ENCODE measurements around the gene HOXD4. TPM values are rescaled to one million over a fixed set of nuclear protein-coding genes. Genes with fewer than 3 reads are reported as not detected.

HOXD4 gene
- total RNA-seq, 1 experiment from 2014 or later: not detected

GRCh38 chr2:176156807-176157498 lies 5.6 kb downstream of the HOXD4 start, which contains the start of gene HOXD3:
TSS of gene HOXD3 (plus strand) at chr2:176157307. CDS start at chr2:176169115, 11,808 bp downstream.
- no peak for DNase-seq (ENCODE audit: low read depth)

GRCh38 chr2:176157499-176158185 lies 6.3 kb downstream of the HOXD4 start:
- no peak for DNase-seq (ENCODE audit: low read depth)

- DNase-seq (ENCODE audit: low read depth): no peak
Observed at GRCh38 chr2:176158186-176158591, 6.8 kb downstream of the HOXD4 start.

GRCh38 chr2:176158855-176159662 lies 7.7 kb downstream of the HOXD4 start:
- no peak for DNase-seq (ENCODE audit: low read depth)

GRCh38 chr2:176159663-176160250 lies 8.4 kb downstream of the HOXD4 start:
- no peak for DNase-seq (ENCODE audit: low read depth)

GRCh38 chr2:176160251-176160985 lies 9.1 kb downstream of the HOXD4 start:
- no peak for DNase-seq (ENCODE audit: low read depth)

GRCh38 chr2:176160986-176161824 lies 9.9 kb downstream of the HOXD4 start:
- no peak for DNase-seq (ENCODE audit: low read depth)

- DNase-seq (ENCODE audit: low read depth): no peak
Observed at GRCh38 chr2:176161825-176162626, 10.7 kb downstream of the HOXD4 start.

- no peak for DNase-seq (ENCODE audit: low read depth)
Observed at GRCh38 chr2:176162911-176163671, 11.7 kb downstream of the HOXD4 start.

- DNase-seq (ENCODE audit: low read depth): no peak
Observed at GRCh38 chr2:176163672-176164056, 12.3 kb downstream of the HOXD4 start.

GRCh38 chr2:176164201-176164600 lies 12.9 kb downstream of the HOXD4 start:
- DNase-seq (ENCODE audit: low read depth): no peak

GRCh38 chr2:176164611-176165369 lies 13.4 kb downstream of the HOXD4 start:
- no peak for DNase-seq (ENCODE audit: low read depth)

GRCh38 chr2:176165370-176166050 lies 14.2 kb downstream of the HOXD4 start:
- DNase-seq (ENCODE audit: low read depth): no peak

GRCh38 chr2:176166272-176166671 lies 14.9 kb downstream of the HOXD4 start:
- no peak for DNase-seq (ENCODE audit: low read depth)

GRCh38 chr2:176167398-176167797 lies 16.0 kb downstream of the HOXD4 start:
- no peak for DNase-seq (ENCODE audit: low read depth)

- no peak for DNase-seq (ENCODE audit: low read depth)
Observed at GRCh38 chr2:176169181-176169580, 17.8 kb downstream of the HOXD4 start.

GRCh38 chr2:176169711-176170110 lies 18.4 kb downstream of the HOXD4 start:
- no peak for DNase-seq (ENCODE audit: low read depth)

Measured in HT1080 (cell line).